CD14-positive monocyte (primary cell): ENCODE measurements around the gene FHOD3. TPM values are rescaled to one million over a fixed set of nuclear protein-coding genes. Genes with fewer than 3 reads are reported as not detected.

Source experiments
- DNase-seq, 3 donors: peaks; one replicate each; pipeline ENCODE4 v3.0.0-alpha.2; 2011 to 2022
- H2AFZ ChIP-seq: 2 replicates; pipeline ENCODE4 v1.6.0; 2012; ENCODE audit warnings: mild to moderate bottlenecking, low read depth, low read length, inconsistent platforms; ENCODE audit not compliant: insufficient read depth, poor library complexity, severe bottlenecking
- H3K27ac ChIP-seq, 2 donors: 1 replicate in 1 of 2; 2 replicates in 1 of 2; pipeline ENCODE4 v1.5.1; 2012 to 2013; ENCODE audit warnings: low read length in 2 of 2, control low read depth in 1 of 2, inconsistent platforms in 1 of 2, low read depth in 1 of 2, mild to moderate bottlenecking in 1 of 2
- H3K27me3 ChIP-seq, 2 donors: one replicate each; pipeline versions ENCODE4 v1.6.0 to v1.6.1; 2011 to 2013; ENCODE audit warnings: low read length in 2 of 2; ENCODE audit not compliant: control insufficient read depth in 2 of 2, insufficient read depth in 2 of 2
- H3K36me3 ChIP-seq, 2 donors: replicated peaks in 1 of 2; 1 replicate in 1 of 2; 2 replicates in 1 of 2; pipeline versions ENCODE4 v1.5.1 to v1.6.1; 2012 to 2013; ENCODE audit warnings: low read length in 2 of 2, control low read depth in 1 of 2, inconsistent platforms in 1 of 2, mild to moderate bottlenecking in 1 of 2; ENCODE audit not compliant: insufficient read depth in 2 of 2, control insufficient read depth in 1 of 2
- H3K4me1 ChIP-seq, 2 donors: 1 replicate in 1 of 2; 2 replicates in 1 of 2; pipeline versions ENCODE4 v1.5.1 to v1.6.1; 2012 to 2013; ENCODE audit warnings: low read length in 2 of 2, control low read depth in 1 of 2, inconsistent platforms in 1 of 2, mild to moderate bottlenecking in 1 of 2, moderate library complexity in 1 of 2; ENCODE audit not compliant: insufficient read depth in 2 of 2, control insufficient read depth in 1 of 2
- H3K4me2 ChIP-seq: replicated peaks from 2 replicates; pipeline ENCODE3; 2012; ENCODE audit warnings: low read length, moderate library complexity, mild to moderate bottlenecking; ENCODE audit not compliant: poor library complexity, severe bottlenecking; ENCODE audit errors: extremely low read depth
- H3K4me3 ChIP-seq, 3 experiments: fragments of 200-600 bp in 1 of 3; sonication (generic) in 1 of 3; replicated peaks in 1 of 3; 1 replicate in 2 of 3; 2 replicates in 1 of 3; pipeline ENCODE4 v1.5.1; 2011 to 2013; ENCODE audit warnings: low read length in 3 of 3, mild to moderate bottlenecking in 3 of 3, control low read depth in 2 of 3, low read depth in 2 of 3, inconsistent platforms in 1 of 3, moderate library complexity in 1 of 3
- H3K79me2 ChIP-seq: 2 replicates; pipeline ENCODE4 v1.6.0; 2012; ENCODE audit warnings: mild to moderate bottlenecking, control low read depth, inconsistent platforms, low read length, moderate library complexity; ENCODE audit not compliant: insufficient read depth
- H3K9ac ChIP-seq: 2 replicates; pipeline ENCODE4 v1.6.0; 2017; ENCODE audit warnings: low read length, mild to moderate bottlenecking; ENCODE audit not compliant: insufficient read depth, poor library complexity, severe bottlenecking
- H3K9me3 ChIP-seq, 2 donors: replicated peaks in 1 of 2; 1 replicate in 1 of 2; 2 replicates in 1 of 2; pipeline versions ENCODE4 v1.5.1 to v1.6.1; 2012 to 2013; ENCODE audit warnings: low read length in 2 of 2, control low read depth in 1 of 2; ENCODE audit not compliant: control insufficient read depth in 1 of 2, insufficient read depth in 1 of 2
- H4K20me1 ChIP-seq: 2 replicates; pipeline ENCODE4 v1.6.0; 2012; ENCODE audit warnings: mild to moderate bottlenecking, low read length, control low read depth, moderate library complexity; ENCODE audit not compliant: insufficient read depth
- H3K27ac Mint-ChIP-seq, 7 donors: one replicate each; pipeline ENCODE4 v1.8.0; 2020; ENCODE audit warnings: mild to moderate bottlenecking in 7 of 7, mixed read lengths in 7 of 7, moderate library complexity in 6 of 7, inconsistent platforms in 2 of 7
- H3K27me3 Mint-ChIP-seq, 3 donors: one replicate each; pipeline ENCODE4 v1.8.0; 2021 to 2022; ENCODE audit warnings: low read depth in 3 of 3, mild to moderate bottlenecking in 3 of 3, mixed read lengths in 3 of 3, moderate library complexity in 3 of 3, inconsistent platforms in 1 of 3
- H3K36me3 Mint-ChIP-seq, 2 donors: one replicate each; pipeline ENCODE4 v1.8.0; 2020; ENCODE audit warnings: mixed read lengths in 2 of 2, inconsistent platforms in 1 of 2, mild to moderate bottlenecking in 1 of 2
- H3K4me1 Mint-ChIP-seq: one replicate; pipeline ENCODE4 v1.8.0; 2020; ENCODE audit warnings: mild to moderate bottlenecking, mixed read lengths
- H3K4me3 Mint-ChIP-seq, 2 donors: one replicate each; pipeline ENCODE4 v1.8.0; 2020; ENCODE audit warnings: mild to moderate bottlenecking in 2 of 2, mixed read lengths in 2 of 2, moderate library complexity in 1 of 2
- H3K9me3 Mint-ChIP-seq, 7 donors: one replicate each; pipeline ENCODE4 v1.8.0; 2020 to 2022; ENCODE audit warnings: mixed read lengths in 7 of 7, mild to moderate bottlenecking in 6 of 7, moderate library complexity in 6 of 7, inconsistent platforms in 2 of 7
- WGBS: methylation state at CpG from one replicate; pipeline ENCODE4 v1.1.5; 2013; ENCODE audit warnings: missing lambda C conversion rate; ENCODE audit not compliant: insufficient coverage; 5-methylcytosine and 5-hydroxymethylcytosine counted together
- intact Hi-C, 2 donors: fragments of 100-400 bp; cut with micrococcal nuclease; formaldehyde crosslinking; loops; one replicate each; pipeline versions ENCODE4 v1.15.0 to v1.15.1; 2023
- polyA plus RNA-seq, 3 donors: library from polyadenylated mRNA; depleted of rRNA in 1 of 3; unstranded in 2 of 3; stranded (reverse) in 1 of 3; fragments of 300-500 nt in 2 of 3; fragments of >200 nt in 1 of 3; fragmentation: Illumina TruSeq in 2 of 3; gene quantifications; 1 replicate in 2 of 3; 2 replicates in 1 of 3; pipeline ENCODE4 v1.2.3, GENCODE V29; 2012 to 2021
- TF ChIP-seq, protein P1 (sequence below): fragments of 200-600 bp; IDR thresholded peaks from one replicate; pipeline ENCODE4 v1.8.0; 2022; ENCODE audit warnings: antibody characterized with exemption, mild to moderate bottlenecking

FHOD3 gene
- polyA plus RNA-seq, 3 donors = not detected

DNA sequence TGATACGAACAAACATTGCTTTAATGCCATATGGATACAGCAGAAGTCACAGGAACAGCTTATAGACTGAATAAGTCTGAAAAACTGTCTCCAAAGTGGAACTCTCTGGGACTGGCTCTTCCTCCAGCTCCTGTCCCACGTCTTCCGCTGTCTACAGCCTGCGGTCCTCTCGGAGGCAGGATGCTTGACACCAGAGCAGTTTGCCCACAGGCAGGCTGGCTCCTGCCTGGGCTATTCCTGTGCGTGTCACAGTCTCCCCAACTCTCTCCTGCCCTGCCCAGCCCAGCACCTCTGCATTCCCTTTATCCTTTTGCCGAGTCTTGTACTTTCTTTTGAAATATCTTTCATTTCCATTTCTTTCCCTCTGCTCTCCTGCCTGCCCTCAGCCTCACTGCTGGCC, 234.1 kb downstream of the FHOD3 start:
- H3K4me1 Mint-ChIP-seq = no peaks in the 10 kb centered on the region
- H3K27ac Mint-ChIP-seq = no peak overlapping the region
- H3K9me3 Mint-ChIP-seq = peaks cover 0 to 16% (median 5%) of the 10 kb centered on the region in 7 donors
- Histone ChIP-seq H3K79me2 (no peaks in the 10 kb centered on the region), H3K9me3 (peaks cover 0 to 4% of the 10 kb centered on the region in 2 donors), H2AFZ (no peak overlapping the region), H3K36me3 (no peaks in the 10 kb centered on the region), H3K27me3 (no peaks in the 10 kb centered on the region), H3K4me3 (no peak overlapping the region), H4K20me1 (no peaks in the 10 kb centered on the region), H3K4me1 (no peaks in the 10 kb centered on the region), H3K4me2 (no peak overlapping the region), H3K27ac (no peak overlapping the region), H3K9ac (no peak overlapping the region)
- 94% methylated on average over 7 of the region's 7 CpGs for WGBS
- no peaks in the 10 kb centered on the region for H3K36me3 Mint-ChIP-seq
- H3K4me3 Mint-ChIP-seq = no peak overlapping the region
- DNase-seq = no peak
- TF ChIP-seq, protein P1, sequence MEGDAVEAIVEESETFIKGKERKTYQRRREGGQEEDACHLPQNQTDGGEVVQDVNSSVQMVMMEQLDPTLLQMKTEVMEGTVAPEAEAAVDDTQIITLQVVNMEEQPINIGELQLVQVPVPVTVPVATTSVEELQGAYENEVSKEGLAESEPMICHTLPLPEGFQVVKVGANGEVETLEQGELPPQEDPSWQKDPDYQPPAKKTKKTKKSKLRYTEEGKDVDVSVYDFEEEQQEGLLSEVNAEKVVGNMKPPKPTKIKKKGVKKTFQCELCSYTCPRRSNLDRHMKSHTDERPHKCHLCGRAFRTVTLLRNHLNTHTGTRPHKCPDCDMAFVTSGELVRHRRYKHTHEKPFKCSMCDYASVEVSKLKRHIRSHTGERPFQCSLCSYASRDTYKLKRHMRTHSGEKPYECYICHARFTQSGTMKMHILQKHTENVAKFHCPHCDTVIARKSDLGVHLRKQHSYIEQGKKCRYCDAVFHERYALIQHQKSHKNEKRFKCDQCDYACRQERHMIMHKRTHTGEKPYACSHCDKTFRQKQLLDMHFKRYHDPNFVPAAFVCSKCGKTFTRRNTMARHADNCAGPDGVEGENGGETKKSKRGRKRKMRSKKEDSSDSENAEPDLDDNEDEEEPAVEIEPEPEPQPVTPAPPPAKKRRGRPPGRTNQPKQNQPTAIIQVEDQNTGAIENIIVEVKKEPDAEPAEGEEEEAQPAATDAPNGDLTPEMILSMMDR = no peak
- H3K27me3 Mint-ChIP-seq = peaks cover 1 to 3% (median 2%) of the 10 kb centered on the region in 3 donors
- intact Hi-C loops = no loop called here

DNA sequence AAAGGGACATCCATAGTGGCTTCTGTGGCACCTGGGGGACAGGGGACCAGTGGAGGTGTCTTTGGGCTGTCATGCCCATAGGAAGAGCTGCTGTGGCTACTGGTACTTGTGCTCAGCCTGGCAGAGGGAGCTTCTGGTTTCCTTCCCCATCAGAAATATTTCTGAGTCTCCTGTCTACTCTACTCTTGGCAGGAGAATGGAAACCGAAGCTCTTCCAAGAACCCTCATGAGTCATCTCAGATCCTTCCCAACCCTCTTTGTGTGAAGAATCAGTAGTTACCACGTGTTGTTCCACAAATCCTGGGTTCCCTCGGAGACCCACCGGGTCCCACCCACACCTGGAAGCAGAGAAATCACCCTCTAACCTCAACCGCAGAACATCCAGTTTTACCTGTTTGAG, 234.9 kb downstream of the FHOD3 start:
- no peak overlapping the region for H3K4me2 ChIP-seq

More for the DNA sequence above, 234.9 kb downstream of the FHOD3 start:
- Histone ChIP-seq H3K79me2 (no peaks in the 10 kb centered on the region), H3K4me3 (no peak overlapping the region), H3K9ac (no peak overlapping the region), H3K27me3 (no peaks in the 10 kb centered on the region), H3K4me1 (no peaks in the 10 kb centered on the region), H3K9me3 (peaks cover 0 to 4% of the 10 kb centered on the region in 2 donors), H4K20me1 (no peaks in the 10 kb centered on the region), H2AFZ (no peak overlapping the region), H3K36me3 (no peaks in the 10 kb centered on the region), H3K27ac (no peak overlapping the region)
- Mint-ChIP-seq H3K36me3 (no peaks in the 10 kb centered on the region), H3K27ac (no peak overlapping the region), H3K4me1 (no peaks in the 10 kb centered on the region), H3K9me3 (peaks cover 0 to 16% (median 5%) of the 10 kb centered on the region in 7 donors), H3K27me3 (peaks cover 1 to 3% (median 2%) of the 10 kb centered on the region in 3 donors), H3K4me3 (no peak overlapping the region)
- 100% methylated on average over 2 of the region's 5 CpGs for WGBS
- intact Hi-C loops = no loop called here
- DNase-seq = no peak
- TF ChIP-seq, protein P1 = no peak
